HAP-1 (cell line): ENCODE results near the gene RAB15.

ENCODE experiments used
- DNase-seq, 2 experiments: peaks; one replicate each; pipeline ENCODE4 v3.0.0-alpha.2; 2016 to 2020; ENCODE audit warnings: low spot score in 2 of 2
- H3K27me3 ChIP-seq: fragments of 250-450 bp; sonication (Bioruptor Pico); 2 replicates; pipeline ENCODE4 v1.5.1; 2020; ENCODE audit warnings: low read depth, mild to moderate bottlenecking, moderate library complexity
- H3K36me3 ChIP-seq: fragments of 250-450 bp; sonication (Bioruptor Pico); replicated peaks from 2 replicates; pipeline ENCODE4 v1.5.1; 2020; ENCODE audit warnings: mild to moderate bottlenecking
- H3K4me1 ChIP-seq: fragments of 250-450 bp; sonication (Bioruptor Pico); 2 replicates; pipeline ENCODE4 v1.5.1; 2020; ENCODE audit warnings: mild to moderate bottlenecking
- H3K4me3 ChIP-seq: fragments of 250-450 bp; sonication (Bioruptor Pico); 2 replicates; pipeline ENCODE4 v1.5.1; 2020; ENCODE audit warnings: mild to moderate bottlenecking, moderate library complexity
- H3K9me3 ChIP-seq: fragments of 250-450 bp; sonication (Bioruptor Pico); 2 replicates; pipeline ENCODE4 v1.5.1; 2020; ENCODE audit warnings: mild to moderate bottlenecking, moderate library complexity
- in situ Hi-C: fragments of 300-500 bp; cut with MboI; formaldehyde crosslinking; loops from 3 replicates; pipeline ENCODE4 v1.14.3; 2020; ENCODE audit warnings: low sequenced_read_pairs, inconsistent platforms, mixed read lengths

RAB15 gene

GRCh38 chr14:64974563-64974962 lies 2.4 kb upstream of the RAB15 start:
- peaks cover 30% of the 10 kb centered on the region for H3K4me1 ChIP-seq
- H3K4me3 ChIP-seq, result no peak overlapping the region
- in situ Hi-C loops, result no loop called here

DNA sequence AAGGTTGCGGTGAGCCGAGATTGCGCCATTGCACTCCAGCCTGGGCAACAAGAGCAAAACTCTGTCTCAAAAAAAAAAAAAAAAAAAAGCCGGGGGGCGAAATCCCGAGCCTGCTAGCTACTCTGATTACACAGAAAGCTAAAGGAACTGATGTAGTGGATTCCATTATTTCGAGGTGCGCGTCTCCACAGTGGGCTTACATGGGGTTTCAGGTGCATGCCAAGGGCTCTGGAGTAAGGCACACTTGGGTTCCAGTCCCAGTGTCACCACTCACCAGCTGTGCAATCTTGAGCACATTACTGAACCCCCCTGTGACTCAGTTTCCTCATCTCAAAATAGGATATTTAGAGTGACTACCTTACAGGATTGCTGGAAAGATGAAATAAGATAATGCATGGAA lies 1.7 kb upstream of the RAB15 start:
- H3K36me3 ChIP-seq, result no peaks in the 10 kb centered on the region
- H3K27me3 ChIP-seq, result no peaks in the 10 kb centered on the region
- H3K4me1 ChIP-seq, result peaks cover 26% of the 10 kb centered on the region
- no peak overlapping the region for H3K4me3 ChIP-seq
- no peak for DNase-seq
- in situ Hi-C loops, result no loop called here
- H3K9me3 ChIP-seq, result no peaks in the 10 kb centered on the region

More at GRCh38 chr14:64974563-64974962, 2.4 kb upstream of the RAB15 start:
- no peaks in the 10 kb centered on the region for H3K9me3 ChIP-seq
- DNase-seq, result no peak
- H3K27me3 ChIP-seq, result no peaks in the 10 kb centered on the region
- no peaks in the 10 kb centered on the region for H3K36me3 ChIP-seq

DNA sequence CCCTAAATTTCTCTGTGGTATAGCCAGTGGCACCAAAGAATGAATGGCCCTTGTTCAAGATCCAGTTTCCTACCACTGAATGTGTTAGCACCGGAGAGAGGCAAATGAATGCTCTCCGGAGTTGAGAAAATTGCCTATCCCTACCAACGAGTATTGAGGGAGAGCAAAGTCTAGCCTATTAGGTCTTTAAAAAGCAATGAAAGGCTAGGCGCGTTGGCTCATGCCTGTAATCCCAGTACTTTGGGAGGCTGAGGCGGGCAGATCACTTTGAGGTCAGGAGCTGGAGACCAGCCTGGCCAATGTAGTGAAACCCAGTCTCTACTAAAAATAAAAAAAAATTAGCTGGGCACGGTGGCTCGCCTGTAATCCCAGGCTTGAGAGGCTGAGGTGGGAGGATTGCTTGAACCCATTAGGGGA lies 898 bp upstream of the RAB15 start:
- Histone ChIP-seq H3K4me3 (peak overlapping the region; percentile 51), H3K9me3 (no peaks in the 10 kb centered on the region), H3K27me3 (no peaks in the 10 kb centered on the region), H3K4me1 (peaks cover 21% of the 10 kb centered on the region), H3K36me3 (no peaks in the 10 kb centered on the region)
- in situ Hi-C loops, result no loop called here
- DNase-seq, result no peak

GRCh38 chr14:64971491-64971942 lies 619 bp downstream of the RAB15 start:
- Histone ChIP-seq H3K4me3 (peak overlapping the region; percentile 53), H3K27me3 (no peaks in the 10 kb centered on the region), H3K4me1 (peaks cover 7% of the 10 kb centered on the region), H3K9me3 (no peaks in the 10 kb centered on the region), H3K36me3 (no peaks in the 10 kb centered on the region)
- DNase-seq, result no peak
- in situ Hi-C loops, result no loop called here

GRCh38 chr14:64970776-64971477 lies 1.2 kb downstream of the RAB15 start:
- no peak for DNase-seq
- H3K36me3 ChIP-seq, result no peaks in the 10 kb centered on the region
- H3K27me3 ChIP-seq, result no peaks in the 10 kb centered on the region
- in situ Hi-C loops, result no loop called here
- no peaks in the 10 kb centered on the region for H3K9me3 ChIP-seq
- H3K4me3 ChIP-seq, result peak overlapping the region; percentile 53
- H3K4me1 ChIP-seq, result peaks cover 7% of the 10 kb centered on the region

DNA sequence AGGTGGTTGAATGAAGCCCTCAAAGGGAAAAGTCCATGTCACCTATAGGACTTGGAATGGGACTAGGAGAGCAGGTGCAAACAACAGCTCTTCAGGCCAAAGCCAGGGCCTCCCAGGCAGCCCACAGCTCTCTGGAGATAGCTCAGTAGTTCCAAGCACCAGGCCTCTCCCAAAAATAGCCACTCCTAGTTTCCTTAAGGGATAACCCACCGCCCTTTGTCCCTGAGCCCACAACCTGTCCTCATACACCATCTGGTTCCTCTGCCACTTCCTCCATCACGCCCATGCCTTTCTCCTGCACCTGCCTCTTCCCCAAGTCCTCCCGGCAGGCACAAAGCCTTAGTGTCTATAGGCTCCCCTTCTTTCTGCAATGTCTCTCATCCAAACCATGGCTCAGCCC lies 2.1 kb downstream of the RAB15 start:
- Histone ChIP-seq H3K4me1 (peaks cover 7% of the 10 kb centered on the region), H3K27me3 (no peaks in the 10 kb centered on the region), H3K4me3 (no peak overlapping the region), H3K36me3 (no peaks in the 10 kb centered on the region), H3K9me3 (no peaks in the 10 kb centered on the region)
- in situ Hi-C loops, result no loop called here
- no peak for DNase-seq

DNA sequence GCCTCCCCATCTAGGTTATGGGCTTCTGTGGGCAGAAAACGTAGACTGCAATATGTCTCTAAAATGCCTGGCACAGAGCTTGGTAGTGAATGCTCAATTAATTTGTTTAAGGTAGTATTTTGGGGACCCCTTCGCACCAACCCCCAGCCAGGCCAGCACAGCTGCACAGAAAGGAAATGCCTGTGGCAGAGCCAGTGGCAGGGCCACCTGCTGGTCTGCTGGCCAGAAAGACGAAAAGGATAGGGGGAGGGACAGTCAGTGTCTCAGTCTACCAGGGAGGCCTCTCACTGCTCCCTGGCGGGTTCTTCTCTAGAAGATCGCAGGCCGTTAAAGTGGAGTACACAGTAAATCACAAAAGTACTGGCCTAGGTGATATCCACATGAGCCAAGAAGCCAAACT lies 3.5 kb downstream of the RAB15 start:
- H3K9me3 ChIP-seq, result no peaks in the 10 kb centered on the region
- H3K4me1 ChIP-seq, result peaks cover 7% of the 10 kb centered on the region
- no peak for DNase-seq
- in situ Hi-C loops, result no loop called here
- H3K4me3 ChIP-seq, result no peak overlapping the region
- H3K27me3 ChIP-seq, result no peaks in the 10 kb centered on the region
- peaks cover 2% of the 10 kb centered on the region; the same call in 1 of the 2 replicates for H3K36me3 ChIP-seq

DNA sequence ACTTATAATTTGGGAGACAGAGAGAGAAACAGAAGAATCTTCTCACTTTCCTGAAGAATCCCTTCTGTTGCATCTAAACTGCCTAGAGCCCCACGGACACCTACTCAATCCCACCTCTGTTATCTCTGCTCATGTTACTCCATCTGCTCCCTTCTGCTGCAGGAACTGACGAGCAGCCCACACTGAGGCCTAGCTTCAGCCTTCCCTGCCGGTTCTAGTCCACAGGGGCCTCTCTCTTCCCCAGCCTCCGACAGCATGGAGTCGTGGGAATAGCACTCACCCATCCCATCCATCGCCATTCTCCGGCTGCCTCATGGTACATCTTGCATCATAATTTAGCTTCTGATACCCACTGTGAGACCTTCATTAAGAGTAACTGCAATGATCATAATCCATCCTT lies 4.0 kb downstream of the RAB15 start:
- no peaks in the 10 kb centered on the region for H3K27me3 ChIP-seq
- no peak overlapping the region for H3K4me3 ChIP-seq
- in situ Hi-C loops, result no loop called here
- no peak for DNase-seq
- H3K36me3 ChIP-seq, result peaks cover 5% of the 10 kb centered on the region; the same call in 1 of the 2 replicates
- no peaks in the 10 kb centered on the region for H3K9me3 ChIP-seq
- H3K4me1 ChIP-seq, result peaks cover 7% of the 10 kb centered on the region

GRCh38 chr14:64966976-64967375 lies 5.2 kb downstream of the RAB15 start:
- Histone ChIP-seq H3K4me1 (no peaks in the 10 kb centered on the region), H3K27me3 (no peaks in the 10 kb centered on the region), H3K4me3 (no peak overlapping the region), H3K36me3 (peaks cover 5% of the 10 kb centered on the region; the same call in 1 of the 2 replicates), H3K9me3 (no peaks in the 10 kb centered on the region)
- in situ Hi-C loops, result no loop called here
- DNase-seq, result no peak

GRCh38 chr14:64965356-64966000 lies 6.7 kb downstream of the RAB15 start:
- no peaks in the 10 kb centered on the region for H3K9me3 ChIP-seq
- peaks cover 5% of the 10 kb centered on the region; the same call in 1 of the 2 replicates for H3K36me3 ChIP-seq
- H3K4me1 ChIP-seq, result no peaks in the 10 kb centered on the region
- H3K4me3 ChIP-seq, result no peak overlapping the region
- in situ Hi-C loops, result no loop called here
- DNase-seq, result no peak
- H3K27me3 ChIP-seq, result no peaks in the 10 kb centered on the region

GRCh38 chr14:64963611-64964010 lies 8.5 kb downstream of the RAB15 start:
- H3K4me3 ChIP-seq, result no peak overlapping the region
- H3K9me3 ChIP-seq, result no peaks in the 10 kb centered on the region
- DNase-seq, result no peak
- peaks cover 5% of the 10 kb centered on the region; the same call in 1 of the 2 replicates for H3K36me3 ChIP-seq
- H3K27me3 ChIP-seq, result no peaks in the 10 kb centered on the region
- H3K4me1 ChIP-seq, result no peaks in the 10 kb centered on the region
- in situ Hi-C loops, result no loop called here

GRCh38 chr14:64960762-64961276 lies 11.3 kb downstream of the RAB15 start:
- H3K36me3 ChIP-seq, result peaks cover 5% of the 10 kb centered on the region
- no peaks in the 10 kb centered on the region for H3K4me1 ChIP-seq
- no peaks in the 10 kb centered on the region for H3K27me3 ChIP-seq
- no peaks in the 10 kb centered on the region for H3K9me3 ChIP-seq
- no peak for DNase-seq
- in situ Hi-C loops, result no loop called here
- no peak overlapping the region for H3K4me3 ChIP-seq

DNA sequence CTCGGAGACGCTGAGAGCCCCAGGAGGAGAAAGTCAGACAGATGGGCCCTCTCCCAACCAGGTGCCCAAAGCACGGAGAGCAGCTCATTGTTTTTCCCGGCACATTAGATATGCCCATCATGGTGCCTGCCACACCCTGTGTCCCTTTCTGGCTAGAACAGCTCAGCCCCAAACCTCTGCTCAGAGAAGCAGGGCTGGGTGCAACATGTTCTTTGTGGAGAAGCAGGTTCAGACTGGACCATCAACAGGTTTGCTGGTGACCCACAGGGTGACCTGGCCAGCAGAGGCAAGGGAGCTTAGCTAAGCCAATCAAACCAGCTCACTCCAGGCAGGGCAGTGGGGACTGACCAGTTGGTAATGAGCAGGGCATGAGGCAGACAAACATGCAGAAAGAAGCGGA lies 13.4 kb downstream of the RAB15 start:
- in situ Hi-C loops, result no loop called here
- Histone ChIP-seq H3K4me1 (no peaks in the 10 kb centered on the region), H3K36me3 (peaks cover 4% of the 10 kb centered on the region), H3K9me3 (no peaks in the 10 kb centered on the region), H3K27me3 (no peaks in the 10 kb centered on the region), H3K4me3 (no peak overlapping the region)
- no peak for DNase-seq

DNA sequence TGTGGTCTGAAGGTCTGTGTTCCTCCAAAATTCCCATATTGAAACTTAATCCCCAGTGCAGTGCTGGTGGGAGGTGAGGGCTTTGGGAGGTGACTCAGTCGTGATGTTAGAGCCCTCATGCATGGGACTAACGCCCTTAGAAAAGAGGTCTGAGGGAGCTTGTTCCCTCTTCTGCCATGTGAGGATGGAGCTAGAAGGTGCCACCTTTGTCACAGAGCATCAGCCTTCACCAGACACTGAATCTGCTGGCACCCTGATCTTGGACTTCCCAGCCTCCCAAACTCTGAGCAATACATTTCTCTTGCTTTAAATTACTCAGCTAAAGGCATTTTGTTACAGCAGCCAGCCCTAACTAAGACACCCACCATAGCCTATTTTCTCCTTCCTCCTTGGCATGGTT lies 13.9 kb downstream of the RAB15 start:
- Histone ChIP-seq H3K4me3 (no peak overlapping the region), H3K9me3 (no peaks in the 10 kb centered on the region), H3K27me3 (no peaks in the 10 kb centered on the region), H3K4me1 (no peaks in the 10 kb centered on the region), H3K36me3 (peaks cover 1% of the 10 kb centered on the region)
- no peak for DNase-seq
- in situ Hi-C loops, result no loop called here
